Endothelial cell of umbilical vein (primary cell): ENCODE measurements around the gene HAT1. TPM values are rescaled to one million over a fixed set of nuclear protein-coding genes. Genes with fewer than 3 reads are reported as not detected.
A peak's percentile ranks its signal among the peaks of the same experiment; 100 is the strongest.

Experiments
- BruUV-seq: library from RNA; stranded (reverse); fragments of 400-500 nt; replicated peaks from 2 replicates; lab custom pipeline; 2021; lab: Mats Ljungman, UMichigan
- CTCF ChIA-PET: fragments of 300-600, 350-600 bp; sonication (Branson Sonifier 250); formaldehyde crosslinking; loops from one replicate; lab custom pipeline; 2021; ENCODE audit warnings: antibody characterized with exemption, inconsistent platforms; lab: Charles Lee
- POLR2A ChIA-PET: fragments of 300-600, 350-600 bp; sonication (Branson Sonifier 250); formaldehyde crosslinking; loops from one replicate; lab custom pipeline; 2021; ENCODE audit warnings: antibody characterized with exemption, inconsistent platforms; lab: Charles Lee
- DNase-seq: peaks from one replicate; pipeline ENCODE4 v3.0.0-alpha.2; 2011; ENCODE audit warnings: low read depth, low spot score
- FAIRE-seq: peaks from 2 replicates; lab custom pipeline; 2011; peaks lifted over from hg19 to GRCh38; lab: Jason Lieb, UNC
- H2AFZ ChIP-seq: 2 replicates; pipeline ENCODE4 v1.6.0; 2012; ENCODE audit warnings: low read depth, low read length, control low read depth, inconsistent platforms
- H3K27ac ChIP-seq: 2 replicates; pipeline ENCODE4 v1.5.1; 2011; ENCODE audit warnings: low read depth, mild to moderate bottlenecking, control low read depth, low read length, moderate library complexity; ENCODE audit not compliant: insufficient read depth
- H3K27me3 ChIP-seq, 2 experiments: 2 replicates each; pipeline versions ENCODE4 v1.6.0 to v1.6.1; 2011; ENCODE audit warnings: low read length in 2 of 2, mixed read lengths in 1 of 2; ENCODE audit not compliant: control insufficient read depth in 2 of 2, insufficient read depth in 2 of 2
- H3K36me3 ChIP-seq, 2 experiments: 2 replicates in 1 of 2; 3 replicates in 1 of 2; pipeline ENCODE4 v1.5.1; 2011; ENCODE audit warnings: low read length in 2 of 2, mild to moderate bottlenecking in 1 of 2, moderate library complexity in 1 of 2; ENCODE audit not compliant: control insufficient read depth in 2 of 2, insufficient read depth in 2 of 2; ENCODE audit errors: extremely low read depth in 1 of 2
- H3K4me1 ChIP-seq: 3 replicates; pipeline ENCODE4 v1.5.1; 2011; ENCODE audit warnings: mild to moderate bottlenecking, low read length; ENCODE audit not compliant: control insufficient read depth, insufficient read depth; ENCODE audit errors: extremely low read depth
- H3K4me2 ChIP-seq: 2 replicates; pipeline ENCODE4 v1.6.1; 2011; ENCODE audit warnings: low read length, control low read depth, mixed read lengths; ENCODE audit not compliant: insufficient read depth
- H3K4me3 ChIP-seq, 3 experiments: fragments of 200-600 bp in 1 of 3; sonication (generic), shearing (Covaris generic) in 1 of 3; replicated peaks in 1 of 3; 2 replicates each; pipeline ENCODE4 v1.5.1; 2011 to 2016; ENCODE audit warnings: control low read depth in 3 of 3, low read length in 3 of 3, mild to moderate bottlenecking in 2 of 3, inconsistent platforms in 1 of 3, low read depth in 1 of 3, moderate library complexity in 1 of 3; ENCODE audit not compliant: insufficient read depth in 1 of 3
- H3K79me2 ChIP-seq: 2 replicates; pipeline ENCODE4 v1.6.0; 2012; ENCODE audit warnings: low read length, inconsistent platforms; ENCODE audit not compliant: control insufficient read depth, insufficient read depth
- H3K9ac ChIP-seq: replicated peaks from 2 replicates; pipeline ENCODE3; 2011; ENCODE audit warnings: low read length, control low read depth; ENCODE audit not compliant: insufficient read depth; ENCODE audit errors: extremely low read depth
- H3K9me1 ChIP-seq: replicated peaks from 3 replicates; pipeline ENCODE4 v1.6.0; 2011; ENCODE audit warnings: mild to moderate bottlenecking, low read length; ENCODE audit not compliant: control insufficient read depth, insufficient read depth; ENCODE audit errors: extremely low read depth
- H3K9me3 ChIP-seq: replicated peaks from 2 replicates; pipeline ENCODE4 v1.5.1; 2012; ENCODE audit warnings: low read length, inconsistent platforms; ENCODE audit not compliant: control insufficient read depth, insufficient read depth
- H4K20me1 ChIP-seq: replicated peaks from 2 replicates; pipeline ENCODE3; 2011; ENCODE audit warnings: mild to moderate bottlenecking, low read length; ENCODE audit not compliant: control insufficient read depth, insufficient read depth; ENCODE audit errors: extremely low read depth
- CTCF ChIP-seq, 2 donors: IDR thresholded peaks; 1 replicate in 1 of 2; 2 replicates in 1 of 2; pipeline ENCODE4 v1.5.1; 2011; ENCODE audit warnings: low read length in 2 of 2, mild to moderate bottlenecking in 2 of 2, moderate library complexity in 2 of 2, control low read depth in 1 of 2, inconsistent platforms in 1 of 2, low read depth in 1 of 2; ENCODE audit not compliant: insufficient read depth in 1 of 2; ENCODE audit errors: extremely low read depth in 1 of 2
- FOS ChIP-seq: IDR thresholded peaks from 2 replicates; pipeline ENCODE4 v1.6.1; 2011; ENCODE audit warnings: mild to moderate bottlenecking, low read length, moderate library complexity, borderline replicate concordance; ENCODE audit not compliant: insufficient read depth
- GATA2 ChIP-seq: IDR thresholded peaks from 2 replicates; pipeline ENCODE4 v1.7.0; 2011; ENCODE audit warnings: low read depth, mild to moderate bottlenecking, moderate library complexity, mixed read lengths, low read length; ENCODE audit not compliant: insufficient read length, insufficient read depth
- JUN ChIP-seq: IDR thresholded peaks from 2 replicates; pipeline ENCODE4 v1.6.1; 2011; ENCODE audit warnings: borderline replicate concordance, low read depth; ENCODE audit not compliant: insufficient read length, insufficient read depth
- POLR2A ChIP-seq: IDR thresholded peaks from 2 replicates; pipeline ENCODE4 v1.6.1; 2012; ENCODE audit warnings: low read depth, mild to moderate bottlenecking, control low read depth, low read length
- POLR2AphosphoS5 ChIP-seq: IDR thresholded peaks from 2 replicates; pipeline ENCODE4 v1.6.1; 2012; ENCODE audit warnings: low read depth, mild to moderate bottlenecking, control low read depth, low read length, moderate library complexity; ENCODE audit not compliant: insufficient read depth
- dilution Hi-C: fragments of 300-500 bp; cut with MboI; formaldehyde crosslinking; loops from one replicate; pipeline ENCODE4 v1.15.0; 2019; ENCODE audit warnings: low sequenced_read_pairs; ENCODE audit not compliant: extremely low pct_ligation_motif_present
- intact Hi-C: fragments of 100-400 bp; cut with micrococcal nuclease; formaldehyde crosslinking; loops from one replicate; pipeline ENCODE4 v1.10.0; 2022
- polyA plus RNA-seq, 4 experiments: library from polyadenylated mRNA; depleted of rRNA in 3 of 4; stranded (reverse) in 3 of 4; unstranded in 1 of 4; fragments of >200 nt; gene quantifications; 2 replicates each; pipeline versions ENCODE4 v1.2.1 to v1.2.3, GENCODE V29; 2011 to 2012; ENCODE audit warnings: missing spikeins in 1 of 4
- total RNA-seq: library from RNA; stranded (reverse); gene quantifications from 2 replicates; pipeline ENCODE4 v1.2.3, GENCODE V29; 2021
- TF ChIP-seq, protein P1 (sequence below): IDR thresholded peaks from 2 replicates; pipeline ENCODE4 v1.6.1; 2011; ENCODE audit not compliant: insufficient read depth, insufficient read length

Gene HAT1
- total and polyA plus RNA-seq, 2 donors (not counting 3 experiments of a cell fraction or from before 2014, with no cell fraction given), result 27.4 to 50.3 TPM

DNA sequence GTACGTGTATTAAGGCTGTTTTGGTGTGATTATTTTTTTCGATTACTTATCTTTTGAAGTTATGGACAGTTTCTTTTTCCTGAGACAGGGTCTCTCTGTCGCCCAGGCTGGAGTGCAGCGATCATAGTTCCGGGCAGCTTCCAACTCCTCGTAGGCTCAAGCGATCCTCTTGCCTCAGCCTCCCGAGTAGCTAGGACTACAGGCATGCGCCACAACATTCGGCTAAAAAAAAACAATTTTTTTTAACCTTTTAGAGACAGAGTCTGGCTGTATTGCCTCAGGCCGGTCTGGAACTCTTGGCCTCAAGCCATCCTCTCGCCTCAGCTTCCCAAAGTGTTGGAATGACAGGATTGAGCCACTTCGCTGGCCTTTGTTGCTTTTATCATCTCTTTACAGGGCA is 945 bp downstream of the HAT1 start:
- H3K4me2 ChIP-seq, result peak overlapping the region; percentile 95
- H3K36me3 ChIP-seq, result no peaks in the 10 kb centered on the region
- no peaks in the 10 kb centered on the region for H3K9me1 ChIP-seq
- ChIA-PET CTCF (interaction anchor here (1.1 to 2.0 kb wide), 5 partner anchors 17 to 217 kb away, joined by 3 to 6 read pairs (median 4); no protein-coding TSS in a partner anchor), POLR2A (interaction anchor here (0.7 kb wide), 1 partner anchor 352 kb away, joined by 4 read pairs; no protein-coding TSS in a partner anchor)
- intact Hi-C loops, result loop anchor here (2.0 to 5.0 kb wide), 4 partner anchors 76 to 210 kb away; partner anchors contain the start of genes DLX1 and METAP1D
- H2AFZ ChIP-seq, result no peak overlapping the region
- TF ChIP-seq FOS, result no peak
- TF ChIP-seq POLR2A, result no peak
- TF ChIP-seq, protein P1, sequence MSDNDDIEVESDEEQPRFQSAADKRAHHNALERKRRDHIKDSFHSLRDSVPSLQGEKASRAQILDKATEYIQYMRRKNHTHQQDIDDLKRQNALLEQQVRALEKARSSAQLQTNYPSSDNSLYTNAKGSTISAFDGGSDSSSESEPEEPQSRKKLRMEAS, result no peak
- TF ChIP-seq POLR2AphosphoS5, result no peak
- TF ChIP-seq JUN, result no peak
- no peak for TF ChIP-seq GATA2
- no peak for TF ChIP-seq CTCF (IDR thresholded peaks at IDR 0.05; ENCODE audit: extremely low read depth in 1 of 2, insufficient read depth in 1 of 2, low read depth in 1 of 2, low read length in 2 of 2)
- DNase-seq (peak; percentile 31), FAIRE-seq (no peak)
- no TSS peak for BruUV-seq
- peak overlapping the region; percentile 77 for H3K27ac ChIP-seq
- H4K20me1 ChIP-seq, result no peaks in the 10 kb centered on the region
- H3K4me3 ChIP-seq, result peak overlapping the region; percentile 32 to 79 (median 57)
- H3K79me2 ChIP-seq, result peaks cover 27% of the 10 kb centered on the region
- no peaks in the 10 kb centered on the region for H3K9me3 ChIP-seq
- H3K4me1 ChIP-seq, result peaks cover 13% of the 10 kb centered on the region
- H3K27me3 ChIP-seq, result no peaks in the 10 kb centered on the region
- dilution Hi-C loops, result no loop called here
- peak overlapping the region; percentile 87 for H3K9ac ChIP-seq
